ENCODE data around the gene ZNF302.
"Not testable (repeated sequence)": the region's sequence is repeated elsewhere in the genome, so short reads cannot be mapped to it uniquely, and the experiment has no call there.

The ZNF302 gene

DNA sequence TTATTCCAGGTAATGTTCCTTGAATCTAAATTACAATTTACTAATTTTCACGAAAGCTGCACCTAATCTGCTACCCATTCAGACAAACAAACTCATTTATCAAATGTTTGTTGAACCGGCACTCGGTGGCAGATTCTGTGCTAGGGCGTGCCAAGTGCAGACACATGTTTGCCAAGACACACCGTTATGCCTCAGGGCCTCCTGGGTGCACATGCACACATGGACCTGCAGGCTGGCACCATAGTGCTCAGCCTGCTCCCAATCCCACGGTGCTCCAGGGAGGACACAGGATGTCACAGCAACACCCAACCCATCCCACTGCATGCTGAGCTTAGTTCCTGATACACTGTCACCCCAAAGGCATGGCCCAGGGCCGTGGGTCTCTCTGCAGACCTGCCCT, 8.2 kb upstream of the ZNF302 start:
- peaks cover 12% of the 10 kb centered on the region; the same call in 1 of the 2 replicates for H3K4me1 ChIP-seq
- H3K27ac ChIP-seq, result no peak overlapping the region

GRCh38 chr19:34671972-34672371, 5.5 kb upstream of the ZNF302 start:
- no peak overlapping the region for H3K9ac ChIP-seq
- H3K27me3 ChIP-seq, result no peaks in the 10 kb centered on the region
- no peak overlapping the region for H3K27ac ChIP-seq
- no peaks in the 10 kb centered on the region for H4K20me1 ChIP-seq
- H3K9me3 ChIP-seq, result peaks cover 19% of the 10 kb centered on the region
- no peak overlapping the region for H3K4me2 ChIP-seq
- no peaks in the 10 kb centered on the region for H3K36me3 ChIP-seq
- TF ChIP-seq Cebpa-rat (IDR thresholded peaks at IDR 0.05), result no peak
- H3K4me1 ChIP-seq, result peaks cover 19% of the 10 kb centered on the region
- no peak overlapping the region for H3K4me3 ChIP-seq

More for the DNA sequence above, 8.2 kb upstream of the ZNF302 start:
- Histone ChIP-seq H3K4me3 (no peak overlapping the region), H4K20me1 (no peaks in the 10 kb centered on the region), H3K36me3 (no peaks in the 10 kb centered on the region), H3K27me3 (no peaks in the 10 kb centered on the region), H3K9ac (no peak overlapping the region), H3K9me3 (peaks cover 6% of the 10 kb centered on the region; the same call in 1 of the 2 replicates), H3K4me2 (no peak overlapping the region)
- TF ChIP-seq Cebpa-rat (IDR thresholded peaks at IDR 0.05), result no peak

GRCh38 chr19:34673590-34673989, 3.9 kb upstream of the ZNF302 start:
- Histone ChIP-seq H3K9ac (no peak overlapping the region), H3K9me3 (peaks cover 16% of the 10 kb centered on the region), H3K36me3 (peaks cover 3% of the 10 kb centered on the region; the same call in 1 of the 2 replicates), H3K4me2 (no peak overlapping the region), H3K4me3 (no peak overlapping the region), H4K20me1 (no peaks in the 10 kb centered on the region), H3K27ac (no peak overlapping the region), H3K4me1 (peaks cover 17% of the 10 kb centered on the region), H3K27me3 (no peaks in the 10 kb centered on the region)
- no peak for TF ChIP-seq Cebpa-rat (IDR thresholded peaks at IDR 0.05)

DNA sequence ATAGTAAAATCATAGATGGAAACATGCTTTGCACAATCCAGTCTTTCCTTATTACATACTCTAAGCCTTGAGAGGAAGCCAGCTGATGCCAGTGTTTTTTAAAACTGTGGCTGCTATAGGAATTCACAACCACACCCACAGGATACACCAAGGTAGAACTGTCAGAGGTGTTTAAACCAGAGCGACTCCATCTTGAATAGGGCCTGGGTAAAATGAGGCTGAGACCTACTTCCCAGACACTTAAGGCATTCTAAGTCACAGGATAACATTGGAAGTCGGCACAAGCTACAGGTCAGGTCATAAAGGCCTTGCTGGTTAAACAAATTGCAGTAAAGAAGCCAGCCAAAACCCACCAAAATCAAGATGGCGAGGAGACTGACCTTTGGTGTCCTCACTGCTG, 2.2 kb upstream of the ZNF302 start:
- Histone ChIP-seq H3K27me3 (no peaks in the 10 kb centered on the region), H3K4me1 (peaks cover 27% of the 10 kb centered on the region), H3K9me3 (peaks cover 32% of the 10 kb centered on the region), H4K20me1 (no peaks in the 10 kb centered on the region), H3K9ac (no peak overlapping the region), H3K36me3 (peaks cover 19% of the 10 kb centered on the region), H3K27ac (no peak overlapping the region), H3K4me3 (no peak overlapping the region), H3K4me2 (no peak overlapping the region)
- TF ChIP-seq Cebpa-rat (IDR thresholded peaks at IDR 0.05), result no peak

GRCh38 chr19:34675919-34676318, 1.6 kb upstream of the ZNF302 start:
- no peak for TF ChIP-seq Cebpa-rat (IDR thresholded peaks at IDR 0.05)
- Histone ChIP-seq H3K4me3 (no peak overlapping the region), H3K36me3 (peaks cover 26% of the 10 kb centered on the region), H3K4me2 (peak overlapping the region; percentile 88; the same call in 1 of the 2 replicates), H4K20me1 (no peaks in the 10 kb centered on the region), H3K27ac (no peak overlapping the region), H3K27me3 (no peaks in the 10 kb centered on the region), H3K4me1 (peaks cover 27% of the 10 kb centered on the region), H3K9ac (no peak overlapping the region), H3K9me3 (peaks cover 38% of the 10 kb centered on the region)

DNA sequence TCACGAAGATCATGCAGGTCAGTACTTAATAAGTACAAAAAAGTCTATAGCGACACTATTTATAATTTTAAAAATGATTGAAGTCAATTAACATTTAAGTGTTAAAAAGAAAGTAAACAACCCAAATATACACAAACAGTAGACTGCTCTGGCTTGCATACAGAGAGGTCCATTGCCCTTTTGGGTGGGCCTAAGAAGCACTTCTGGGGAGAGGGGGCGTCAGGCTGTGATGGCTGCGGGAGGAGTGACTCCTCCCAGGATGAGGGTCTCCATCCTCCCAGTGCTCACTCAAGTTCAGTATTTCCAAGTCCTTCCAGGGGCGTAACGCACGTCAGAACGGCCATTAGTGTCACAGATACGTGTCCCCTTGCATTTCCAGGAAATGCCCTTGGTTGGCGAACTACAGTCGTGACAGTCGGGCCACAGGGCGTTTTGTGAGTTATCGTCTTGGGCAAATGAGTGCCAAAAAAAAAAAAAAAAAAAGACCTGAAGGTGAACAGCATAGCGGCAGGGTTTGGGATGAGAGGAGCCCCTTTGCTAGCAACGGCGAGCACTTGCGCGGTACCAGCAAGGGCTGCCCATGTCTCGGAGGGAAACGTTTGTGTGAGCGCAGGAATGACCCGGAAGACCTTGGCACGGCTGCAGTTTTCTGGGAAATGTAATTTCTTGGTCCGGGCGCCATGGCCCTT, 637 bp upstream of the ZNF302 start, which contains the start of gene SCGB2B2:
SCGB2B2 (minus strand) TSS at position 463 of the 689 bp plus-strand sequence. CDS start 82,596 bp downstream, outside the sequence.
- Histone ChIP-seq H3K4me3 (peak within 1 kb of the TSS; percentile 84), H3K4me2 (peak within 1 kb of the TSS; percentile 88), H3K4me1 (peaks cover 27% of the 10 kb centered on the region), H3K27me3 (no peaks in the 10 kb centered on the region), H3K9ac (peak within 1 kb of the TSS; percentile 95), H3K36me3 (peaks cover 34% of the 10 kb centered on the region), H3K27ac (peak within 1 kb of the TSS; percentile 97), H3K9me3 (peaks cover 45% of the 10 kb centered on the region), H4K20me1 (no peaks in the 10 kb centered on the region)
- no peak for TF ChIP-seq Cebpa-rat (IDR thresholded peaks at IDR 0.05)

DNA sequence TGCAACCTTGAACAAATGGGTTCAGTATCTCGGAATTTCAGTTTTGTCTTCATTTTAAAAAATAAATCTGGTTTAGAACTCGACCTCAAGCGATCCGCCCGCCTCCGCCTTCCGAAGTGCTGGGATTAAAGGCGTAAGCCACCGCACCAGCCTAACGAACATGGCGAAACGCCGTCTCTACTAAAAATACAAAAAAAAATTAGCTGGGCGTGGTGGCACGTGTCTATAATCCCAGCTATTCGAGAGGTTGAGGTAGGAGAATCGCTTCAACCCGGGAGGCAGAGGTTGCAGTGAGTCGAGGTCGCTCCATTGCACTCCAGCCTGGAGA, 571 bp downstream of the ZNF302 start:
- Histone ChIP-seq H3K27me3 (no peaks in the 10 kb centered on the region), H3K4me2 (peak overlapping the region; percentile 88), H3K27ac (peak overlapping the region; percentile 97), H3K36me3 (peaks cover 46% of the 10 kb centered on the region), H3K4me3 (peak overlapping the region; percentile 84), H3K9ac (peak overlapping the region; percentile 95), H3K9me3 (peaks cover 57% of the 10 kb centered on the region), H4K20me1 (no peaks in the 10 kb centered on the region), H3K4me1 (peaks cover 27% of the 10 kb centered on the region)
- peak; percentile 40; the same call in 1 of the 2 replicates for TF ChIP-seq Cebpa-rat (IDR thresholded peaks at IDR 0.05)

GRCh38 chr19:34678421-34678820, 943 bp downstream of the ZNF302 start:
- H3K36me3 ChIP-seq, result peaks cover 50% of the 10 kb centered on the region
- H3K9me3 ChIP-seq, result peaks cover 61% of the 10 kb centered on the region
- peak overlapping the region; percentile 95 for H3K9ac ChIP-seq
- no peak overlapping the region for H3K27ac ChIP-seq
- H3K4me2 ChIP-seq, result peak overlapping the region; percentile 88
- H3K4me3 ChIP-seq, result peak overlapping the region; percentile 84
- H3K27me3 ChIP-seq, result no peaks in the 10 kb centered on the region
- no peaks in the 10 kb centered on the region for H4K20me1 ChIP-seq
- peaks cover 27% of the 10 kb centered on the region for H3K4me1 ChIP-seq
- TF ChIP-seq Cebpa-rat (IDR thresholded peaks at IDR 0.05), result no peak

DNA sequence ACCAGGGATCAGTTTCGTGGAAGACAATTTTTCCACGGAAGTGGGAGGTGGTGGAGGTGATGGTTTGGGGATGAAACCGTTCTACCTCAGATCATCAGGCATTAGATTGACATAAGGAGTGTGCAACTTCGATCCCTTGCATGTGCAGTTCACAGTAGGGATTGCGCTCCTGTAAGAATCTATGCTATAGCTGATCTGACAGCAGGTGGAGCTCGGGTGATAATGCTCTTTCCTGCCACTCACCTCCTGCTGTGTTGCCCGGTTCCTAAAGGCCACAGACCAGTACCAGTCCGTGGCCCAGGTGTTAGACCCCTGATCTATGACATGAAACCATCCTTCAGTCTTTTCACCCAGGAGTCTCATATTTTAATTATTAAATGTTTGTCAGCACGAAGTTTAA, 4.0 kb downstream of the ZNF302 start:
- Histone ChIP-seq H3K4me1 (peaks cover 22% of the 10 kb centered on the region), H3K4me3 (no peak overlapping the region), H3K36me3 (peaks cover 79% of the 10 kb centered on the region), H3K4me2 (no peak overlapping the region), H3K9ac (no peak overlapping the region), H4K20me1 (no peaks in the 10 kb centered on the region), H3K9me3 (peaks cover 79% of the 10 kb centered on the region), H3K27me3 (no peaks in the 10 kb centered on the region), H3K27ac (no peak overlapping the region)
- TF ChIP-seq Cebpa-rat (IDR thresholded peaks at IDR 0.05), result no peak

DNA sequence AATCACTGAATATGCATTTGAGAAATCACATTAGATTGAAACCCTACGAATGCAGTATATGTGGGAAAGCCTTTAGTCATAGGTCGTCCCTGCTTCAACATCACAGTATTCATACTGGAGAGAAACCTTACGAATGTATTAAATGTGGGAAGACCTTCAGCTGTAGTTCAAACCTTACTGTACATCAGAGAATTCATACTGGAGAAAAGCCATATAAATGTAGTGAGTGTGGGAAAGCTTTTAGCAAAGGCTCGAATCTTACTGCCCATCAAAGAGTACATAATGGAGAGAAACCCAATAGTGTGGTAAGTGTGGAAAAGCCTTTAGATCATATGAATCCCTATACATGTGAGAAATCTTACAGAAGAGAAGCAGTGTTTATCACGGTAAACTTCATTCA, 7.8 kb downstream of the ZNF302 start:
- not testable (repeated sequence) for H3K4me3 ChIP-seq, H3K4me2 ChIP-seq, H3K4me1 ChIP-seq, H4K20me1 ChIP-seq, H3K27ac ChIP-seq, H3K27me3 ChIP-seq, H3K9ac ChIP-seq
- peaks cover 72% of the 10 kb centered on the region for H3K9me3 ChIP-seq
- peaks cover 61% of the 10 kb centered on the region for H3K36me3 ChIP-seq

All from BLaER1 (cell line).